Measurements from ENCODE around the gene CEP68. TPM values are rescaled to one million over a fixed set of nuclear protein-coding genes. Genes with fewer than 3 reads are reported as not detected.

CEP68 gene
- total and polyA plus RNA-seq, 8 donors, result 4.8 to 39.7 (median 16.7) TPM

DNA sequence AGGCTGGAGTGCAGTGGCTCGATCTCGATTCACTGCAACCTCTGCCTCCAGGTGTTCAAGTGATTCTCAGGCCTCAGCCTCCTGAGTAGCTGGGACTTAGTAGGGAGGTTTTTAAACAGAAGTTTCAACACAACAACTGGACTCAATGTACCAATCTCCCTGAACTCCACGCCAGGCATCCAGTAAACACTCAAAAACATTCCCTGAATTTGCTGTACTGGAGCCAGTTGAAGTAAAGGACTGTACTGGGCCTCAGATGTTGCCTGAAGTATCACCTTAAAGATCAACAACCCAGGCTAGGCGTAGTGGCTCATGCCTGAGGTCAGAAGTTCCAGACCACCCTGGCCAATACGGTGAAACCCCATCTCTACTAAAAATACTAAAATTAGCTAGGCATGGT, 51.3 kb downstream of the CEP68 start:
- Histone ChIP-seq H3K4me1 (peaks cover 11 to 85% (median 49%) of the 10 kb centered on the region in 4 donors), H3K4me3 (no peak overlapping the region), H3K27me3 (no peaks in the 10 kb centered on the region), H3K27ac (no peak overlapping the region), H3K36me3 (peaks cover 4 to 23% (median 22%) of the 10 kb centered on the region in 4 donors), H3K9me3 (no peaks in the 10 kb centered on the region)
- DNase-seq, result no peak
- WGBS, 5 donors, result 87 to 95% (median 94%) methylated on average over 3 to 5 of the region's 5 CpGs
- intact Hi-C loops (cut with DNase I; ENCODE audit: low total_unique reads), result no loop called here
- TF ChIP-seq EP300 (IDR thresholded peaks at IDR 0.05) (no peak), POLR2AphosphoS5 (IDR thresholded peaks at IDR 0.05) (no peak), POLR2A (IDR thresholded peaks at IDR 0.05) (no peak)
- TF ChIP-seq, protein P1, sequence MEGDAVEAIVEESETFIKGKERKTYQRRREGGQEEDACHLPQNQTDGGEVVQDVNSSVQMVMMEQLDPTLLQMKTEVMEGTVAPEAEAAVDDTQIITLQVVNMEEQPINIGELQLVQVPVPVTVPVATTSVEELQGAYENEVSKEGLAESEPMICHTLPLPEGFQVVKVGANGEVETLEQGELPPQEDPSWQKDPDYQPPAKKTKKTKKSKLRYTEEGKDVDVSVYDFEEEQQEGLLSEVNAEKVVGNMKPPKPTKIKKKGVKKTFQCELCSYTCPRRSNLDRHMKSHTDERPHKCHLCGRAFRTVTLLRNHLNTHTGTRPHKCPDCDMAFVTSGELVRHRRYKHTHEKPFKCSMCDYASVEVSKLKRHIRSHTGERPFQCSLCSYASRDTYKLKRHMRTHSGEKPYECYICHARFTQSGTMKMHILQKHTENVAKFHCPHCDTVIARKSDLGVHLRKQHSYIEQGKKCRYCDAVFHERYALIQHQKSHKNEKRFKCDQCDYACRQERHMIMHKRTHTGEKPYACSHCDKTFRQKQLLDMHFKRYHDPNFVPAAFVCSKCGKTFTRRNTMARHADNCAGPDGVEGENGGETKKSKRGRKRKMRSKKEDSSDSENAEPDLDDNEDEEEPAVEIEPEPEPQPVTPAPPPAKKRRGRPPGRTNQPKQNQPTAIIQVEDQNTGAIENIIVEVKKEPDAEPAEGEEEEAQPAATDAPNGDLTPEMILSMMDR (IDR thresholded peaks at IDR 0.05), result no peak

DNA sequence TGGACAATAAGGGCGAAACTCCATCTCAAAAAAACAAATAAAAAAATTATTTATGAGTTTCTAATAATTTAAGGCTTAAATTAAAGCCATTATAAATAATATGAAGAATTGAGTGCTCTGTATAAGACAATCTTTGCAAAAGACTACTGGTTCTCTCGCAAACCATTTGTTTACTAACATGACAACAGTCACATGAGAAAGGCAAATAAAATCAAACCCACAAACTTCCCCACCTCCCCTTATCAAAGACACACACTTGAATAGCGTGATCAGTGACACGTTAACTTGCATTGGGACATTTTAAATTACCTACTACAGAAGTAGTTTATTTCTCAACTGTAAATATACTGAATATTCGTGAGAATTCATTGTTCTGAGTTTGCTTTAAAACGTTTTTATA, 52.6 kb downstream of the CEP68 start:
- no peak for DNase-seq
- intact Hi-C loops (cut with DNase I; ENCODE audit: low total_unique reads), result no loop called here
- H3K4me1 ChIP-seq, result peaks cover 0 to 87% (median 49%) of the 10 kb centered on the region in 4 donors
- H3K27ac ChIP-seq, result no peak overlapping the region
- no peak overlapping the region for H3K4me3 ChIP-seq
- no peaks in the 10 kb centered on the region for H3K9me3 ChIP-seq
- 48 to 64% (median 54%) methylated on average over 6 of the region's 6 CpGs for WGBS, 5 donors
- TF ChIP-seq POLR2A (IDR thresholded peaks at IDR 0.05) (no peak), EP300 (IDR thresholded peaks at IDR 0.05) (no peak), POLR2AphosphoS5 (IDR thresholded peaks at IDR 0.05) (no peak)
- TF ChIP-seq, protein P1 (IDR thresholded peaks at IDR 0.05), result no peak
- no peaks in the 10 kb centered on the region for H3K27me3 ChIP-seq
- peaks cover 0 to 13% (median 11%) of the 10 kb centered on the region in 4 donors for H3K36me3 ChIP-seq

DNA sequence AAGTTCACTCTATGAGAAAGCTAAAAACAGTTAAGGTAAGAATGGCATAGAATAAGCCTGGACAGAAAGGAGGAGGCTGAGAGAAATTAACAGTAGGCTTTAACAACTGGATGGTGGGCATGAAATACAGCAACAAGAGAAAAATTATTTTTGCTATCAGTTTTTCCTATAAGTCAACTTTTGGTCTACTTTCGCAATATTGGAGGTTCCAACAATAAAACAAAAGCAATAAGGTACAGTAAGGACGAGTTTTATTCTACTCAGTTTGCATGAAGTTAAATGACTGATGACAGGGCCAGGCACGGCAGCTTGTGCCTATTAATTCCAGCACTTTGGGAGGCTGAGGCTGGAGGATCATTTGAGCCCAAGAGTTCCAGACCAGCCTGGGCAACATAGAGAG, 56.4 kb downstream of the CEP68 start:
- peaks cover 15 to 92% (median 55%) of the 10 kb centered on the region in 4 donors for H3K4me1 ChIP-seq
- WGBS, 5 donors, result 43 to 57% (median 48%) methylated on average over 3 of the region's 3 CpGs
- no peaks in the 10 kb centered on the region for H3K9me3 ChIP-seq
- intact Hi-C loops (cut with DNase I; ENCODE audit: low total_unique reads), result no loop called here
- H3K36me3 ChIP-seq, result peaks cover 0 to 6% (median 3%) of the 10 kb centered on the region in 4 donors
- DNase-seq, result no peak
- TF ChIP-seq, protein P1 (IDR thresholded peaks at IDR 0.05), result no peak
- TF ChIP-seq EP300 (IDR thresholded peaks at IDR 0.05), result no peak
- TF ChIP-seq POLR2A (IDR thresholded peaks at IDR 0.05), result no peak
- TF ChIP-seq POLR2AphosphoS5 (IDR thresholded peaks at IDR 0.05), result no peak
- no peaks in the 10 kb centered on the region for H3K27me3 ChIP-seq
- no peak overlapping the region for H3K27ac ChIP-seq
- no peak overlapping the region for H3K4me3 ChIP-seq

DNA sequence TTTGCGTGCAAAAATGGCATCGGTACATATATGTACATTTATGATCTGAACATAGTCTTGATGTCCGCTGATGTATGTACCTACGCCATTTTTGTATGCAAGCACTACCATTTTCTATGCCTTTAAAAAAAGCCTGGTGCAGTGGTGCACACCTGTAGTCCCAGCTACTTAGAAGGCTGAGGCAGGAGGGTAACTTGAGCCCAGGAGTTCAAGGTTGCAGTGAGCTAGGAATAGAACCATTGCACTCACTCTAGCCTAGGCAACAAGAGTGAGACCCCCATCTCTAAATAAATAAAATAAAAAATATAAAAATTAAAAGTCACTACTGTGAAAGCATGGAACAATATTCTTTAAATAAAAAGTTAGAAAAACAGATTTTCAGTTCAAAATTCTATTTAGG, 57.0 kb downstream of the CEP68 start:
- Histone ChIP-seq H3K4me3 (no peak overlapping the region), H3K27me3 (no peaks in the 10 kb centered on the region), H3K9me3 (no peaks in the 10 kb centered on the region), H3K27ac (no peak overlapping the region), H3K4me1 (peaks cover 21 to 94% (median 59%) of the 10 kb centered on the region in 4 donors), H3K36me3 (peaks cover 0 to 6% (median 1%) of the 10 kb centered on the region in 4 donors)
- intact Hi-C loops (cut with DNase I; ENCODE audit: low total_unique reads), result no loop called here
- 94 to 98% (median 97%) methylated on average over 4 of the region's 4 CpGs for WGBS, 5 donors
- no peak for TF ChIP-seq POLR2A (IDR thresholded peaks at IDR 0.05)
- TF ChIP-seq, protein P1 (IDR thresholded peaks at IDR 0.05), result no peak
- no peak for TF ChIP-seq EP300 (IDR thresholded peaks at IDR 0.05)
- no peak for TF ChIP-seq POLR2AphosphoS5 (IDR thresholded peaks at IDR 0.05)
- no peak for DNase-seq
